Activated CD4-positive, alpha-beta T cell treated with anti-CD3 and anti-CD28 coated beads for 24 hours (primary cell): Measurements from ENCODE around the gene ANAPC5.
"Not testable (repeated sequence)": the region's sequence is repeated elsewhere in the genome, so short reads cannot be mapped to it uniquely, and the experiment has no call there.

Experiments used
- DNase-seq, 2 donors: peaks; one replicate each; pipeline ENCODE4 v3.0.0-alpha.2; 2020; ENCODE audit warnings: low read depth in 2 of 2

ANAPC5 gene

DNA sequence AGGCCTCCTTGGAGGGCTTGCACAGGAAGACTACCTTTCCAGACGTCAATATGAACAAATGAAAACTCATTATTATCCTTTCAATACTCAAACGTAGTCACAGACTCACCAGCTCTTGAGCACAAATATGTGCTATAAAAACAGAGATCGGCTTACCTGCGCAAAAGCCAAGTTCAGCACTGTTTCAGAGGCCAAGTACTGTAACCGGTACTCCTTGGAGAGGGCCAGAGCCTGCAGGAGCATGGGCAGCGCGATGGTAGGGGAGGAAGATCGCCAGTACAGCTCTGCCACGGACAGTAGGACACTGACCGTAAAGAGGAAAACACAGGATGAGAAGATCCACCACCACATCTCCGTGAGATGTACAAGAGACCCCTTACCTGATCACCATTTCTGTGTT lies 34.1 kb downstream of the ANAPC5 start:
- DNase-seq, result no peak

DNA sequence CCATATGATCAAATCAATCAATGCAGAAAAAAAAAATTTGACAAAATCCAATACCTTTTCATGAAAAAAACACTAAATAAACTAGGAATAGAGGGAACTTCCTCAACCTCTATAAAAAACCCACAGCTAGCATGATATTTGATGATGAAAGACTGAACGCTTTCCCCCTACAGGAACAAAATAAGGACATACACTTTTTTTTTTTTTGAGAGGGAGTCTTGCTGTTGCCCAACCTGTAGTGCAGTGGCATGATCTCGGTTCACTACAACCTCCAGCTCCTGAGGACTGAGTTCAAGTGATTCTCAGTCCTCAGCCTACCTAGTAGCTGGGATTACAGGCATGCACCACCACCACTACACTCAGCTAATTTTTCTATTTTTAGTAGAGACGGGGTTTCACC lies 37.8 kb downstream of the ANAPC5 start:
- DNase-seq, result no peak

DNA sequence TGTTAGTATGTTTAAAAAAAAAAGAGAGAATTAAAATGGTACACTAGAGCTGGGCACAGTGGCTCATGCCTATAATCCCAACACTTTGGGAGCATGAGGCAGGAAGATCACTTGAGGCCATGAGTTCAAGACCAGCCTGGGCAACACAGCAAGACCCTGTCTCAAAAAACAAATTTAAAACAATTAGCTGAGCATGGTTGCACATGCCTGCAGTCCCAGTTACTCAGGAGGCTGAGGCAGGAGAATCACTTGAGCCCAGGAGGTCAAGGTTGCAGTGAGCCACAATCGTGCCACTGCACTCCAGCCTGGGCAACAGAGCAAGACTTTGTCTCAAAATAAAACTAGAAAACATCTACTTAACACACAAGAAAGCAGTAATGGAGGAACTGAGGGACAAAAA lies 42.0 kb downstream of the ANAPC5 start:
- not testable (repeated sequence) for DNase-seq

DNA sequence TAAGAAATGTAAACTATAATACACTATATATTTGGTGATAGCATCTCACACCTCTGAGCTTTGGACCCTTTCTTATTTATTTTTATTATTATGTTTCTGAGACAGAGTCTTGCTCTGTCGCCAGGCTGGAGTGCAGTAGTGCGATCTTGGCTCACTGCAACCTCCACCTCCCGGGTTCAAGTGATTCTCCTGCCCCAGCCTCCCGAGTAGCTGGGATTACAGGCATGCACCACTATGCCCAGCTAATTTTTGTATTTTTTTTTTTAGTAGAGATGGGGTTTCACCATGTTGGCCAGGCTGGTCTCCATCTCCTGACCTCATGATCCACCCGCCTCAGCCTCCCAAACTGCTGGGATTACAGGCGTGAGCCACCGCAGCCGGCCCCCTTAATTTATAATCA lies 44.8 kb downstream of the ANAPC5 start:
- not testable (repeated sequence) for DNase-seq

DNA sequence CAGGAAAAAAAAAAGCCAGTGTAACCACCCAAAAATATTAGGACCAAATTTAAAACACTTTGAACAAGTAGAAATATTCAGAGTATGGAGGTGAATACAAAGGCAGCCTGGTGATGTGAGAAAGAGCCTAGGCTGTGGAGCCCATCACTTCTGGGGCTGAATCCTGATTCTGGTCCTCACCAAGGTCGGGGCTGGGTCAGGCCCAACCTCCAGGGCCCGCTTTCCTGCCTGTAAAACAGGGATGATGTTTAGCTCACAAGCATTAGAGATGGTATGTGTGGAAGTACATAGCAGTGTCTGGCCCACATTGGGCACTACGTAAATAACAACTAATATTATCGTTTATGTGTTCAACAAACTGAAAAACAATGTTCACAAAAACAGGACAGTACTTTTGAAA lies 47.9 kb downstream of the ANAPC5 start:
- no peak for DNase-seq

DNA sequence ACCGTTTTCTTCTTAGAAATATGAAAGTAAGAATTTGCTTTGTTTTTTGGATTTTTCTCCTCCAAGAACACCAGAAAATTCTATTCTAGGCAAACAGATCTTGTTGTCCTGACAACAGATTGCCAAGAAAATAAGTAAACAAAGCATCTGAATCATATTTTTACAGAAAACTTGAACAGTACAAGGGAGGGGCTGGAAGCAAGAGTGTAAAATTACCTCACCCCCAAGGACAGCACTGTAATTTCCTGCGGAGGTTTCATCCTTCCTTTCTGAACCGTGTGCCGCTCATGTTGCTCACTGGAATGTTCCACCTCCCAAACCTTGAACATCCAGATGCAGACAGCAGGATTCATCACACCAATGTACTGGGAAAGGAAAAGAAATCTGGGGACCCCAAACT lies 50.3 kb downstream of the ANAPC5 start:
- DNase-seq, result no peak

DNA sequence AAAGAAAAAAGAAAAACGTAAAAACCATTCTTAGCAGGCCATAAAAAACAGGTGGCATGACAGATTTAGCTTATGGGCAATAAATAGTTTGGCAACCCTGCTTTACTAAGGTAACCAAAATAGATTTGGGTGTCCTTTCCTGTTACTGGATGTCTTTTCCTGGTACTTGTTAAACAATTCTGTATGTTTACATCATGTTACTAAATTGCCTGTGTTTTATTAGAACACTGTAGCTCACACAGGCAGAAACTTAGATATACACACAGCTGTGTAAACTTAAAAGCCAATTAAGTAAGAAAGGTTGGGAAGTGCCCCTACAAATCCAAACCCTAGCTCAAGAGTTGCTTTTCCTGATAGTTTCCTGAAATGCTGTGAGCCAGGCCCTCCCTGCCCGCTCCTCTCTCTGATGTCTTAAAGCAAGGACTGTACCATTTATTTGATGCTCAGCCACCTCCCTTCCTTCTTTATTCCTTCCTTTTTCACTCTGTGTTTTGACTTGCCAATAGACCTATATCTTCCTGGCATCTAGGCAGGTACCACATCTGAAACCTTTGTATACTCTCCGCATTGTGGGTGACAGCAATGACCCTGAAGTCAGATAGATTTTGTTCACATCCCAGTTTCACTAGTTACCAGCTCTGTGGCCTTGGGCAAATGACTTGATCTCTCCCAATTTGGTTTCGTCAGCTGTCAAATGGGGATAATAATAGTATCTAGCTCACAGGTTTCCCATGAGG lies 52.0 kb downstream of the ANAPC5 start:
- DNase-seq, result no peak

DNA sequence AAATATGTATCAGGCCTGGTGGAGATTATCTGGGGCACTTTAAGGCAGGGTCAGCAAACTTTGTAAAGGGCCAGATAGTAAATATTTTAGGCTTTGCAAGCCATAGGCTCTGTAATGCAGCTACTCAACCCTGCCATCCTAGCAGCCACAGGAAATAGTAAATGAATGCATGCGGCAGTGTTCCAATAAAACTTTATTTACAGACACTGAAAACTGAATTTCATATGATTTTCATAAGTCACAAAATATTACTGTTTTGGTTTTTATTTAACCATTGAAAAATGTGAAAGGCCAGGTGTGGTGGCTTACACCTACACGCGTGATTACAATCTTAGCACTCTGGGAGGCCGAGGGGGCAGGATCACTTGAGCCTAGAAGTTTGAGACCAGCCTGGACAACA lies 52.5 kb downstream of the ANAPC5 start:
- DNase-seq, result no peak

DNA sequence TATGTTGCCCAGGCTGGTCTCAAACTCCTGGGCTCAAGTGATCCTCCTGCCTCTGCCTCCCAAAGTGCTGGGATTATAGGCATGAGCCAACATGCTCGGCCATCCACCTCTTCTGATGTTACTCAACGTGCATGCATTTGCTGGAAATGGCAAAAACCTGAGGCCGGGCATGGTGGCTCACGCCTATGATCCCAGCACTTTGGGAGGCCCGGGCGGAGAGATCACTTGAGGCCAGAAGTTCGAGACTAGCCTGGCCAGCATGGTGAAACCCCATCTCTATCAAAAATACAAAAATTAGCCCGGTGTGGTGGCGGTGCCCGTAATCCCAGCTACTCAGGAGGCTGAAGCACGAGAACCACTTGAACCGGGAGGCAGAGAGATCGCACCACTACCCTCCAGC lies 53.8 kb downstream of the ANAPC5 start:
- not testable (repeated sequence) for DNase-seq

DNA sequence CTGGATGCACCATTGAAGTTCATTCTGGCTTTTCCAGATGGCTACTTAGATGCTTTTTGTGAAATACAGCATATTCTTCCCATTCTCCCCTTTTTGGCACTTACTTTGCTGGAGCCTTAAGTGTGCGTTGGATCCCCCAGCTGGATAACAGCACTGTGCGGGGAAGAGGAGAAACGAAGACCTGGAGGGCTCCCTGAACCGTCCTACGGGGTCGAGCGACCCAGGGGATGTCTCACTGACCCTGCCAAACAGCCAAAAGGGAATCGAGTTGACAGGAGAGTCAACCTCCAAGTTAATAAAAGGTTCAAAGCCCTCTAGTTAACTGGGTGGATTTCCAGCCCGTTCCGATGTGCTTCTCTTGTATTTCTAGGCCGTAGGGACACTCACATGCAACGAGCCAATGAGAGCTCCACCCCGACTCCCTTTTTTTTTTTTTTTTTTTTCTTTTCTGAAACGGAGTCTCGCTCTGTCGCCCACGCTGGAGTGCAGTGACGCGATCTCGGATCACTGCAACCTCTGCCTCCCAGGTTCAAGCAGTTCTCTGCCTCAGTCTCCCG lies 54.7 kb downstream of the ANAPC5 start:
- peak; percentile 39 to 63 for DNase-seq

DNA sequence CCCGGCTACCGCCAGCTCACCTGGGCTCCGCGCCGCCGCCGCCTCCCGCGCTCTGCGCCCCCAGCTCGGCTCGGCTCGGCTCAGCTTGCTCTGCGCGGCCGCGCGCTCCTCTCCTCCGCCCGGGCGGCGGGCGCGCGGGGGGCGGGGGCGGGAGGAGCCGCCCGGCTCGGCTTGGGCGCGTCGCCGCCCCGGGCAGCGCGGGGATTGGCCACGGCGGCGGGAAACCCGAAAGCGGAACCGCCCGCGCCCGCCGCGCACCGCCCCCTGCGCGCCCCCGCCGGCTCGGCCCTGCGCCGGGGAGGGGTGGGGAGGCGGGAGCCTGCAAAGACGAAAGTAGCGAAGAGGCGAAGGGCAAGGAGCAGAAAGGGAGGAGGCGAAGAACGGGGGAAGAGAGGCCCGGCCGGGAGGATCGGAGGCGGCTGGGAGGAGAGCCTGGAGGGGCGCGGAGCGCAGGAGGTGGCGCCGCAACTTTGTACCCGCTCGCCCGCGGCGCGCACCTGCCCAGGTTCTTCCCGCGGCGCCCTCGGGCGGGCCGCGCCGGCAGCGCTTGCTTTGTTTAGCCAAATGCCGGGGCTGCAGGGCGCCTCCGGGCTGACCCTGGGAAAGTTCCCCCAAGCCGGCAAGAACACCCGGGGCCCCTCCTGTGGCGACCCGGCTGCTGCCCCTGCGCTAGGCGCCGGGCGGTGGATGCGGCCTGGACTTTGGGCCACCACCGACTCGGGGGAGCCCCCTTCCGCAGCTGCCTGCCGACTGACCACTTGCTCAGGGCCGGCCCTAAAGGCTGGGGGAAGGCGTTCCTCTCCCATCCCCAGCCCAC lies 55.4 kb downstream of the ANAPC5 start, which contains the start of gene CAMKK2:
TSS of gene CAMKK2 (minus strand) at position 92 of the 817 bp plus-strand sequence. CDS start 22,183 bp downstream, outside the sequence.
- peak; percentile 76 to 79 for DNase-seq

DNA sequence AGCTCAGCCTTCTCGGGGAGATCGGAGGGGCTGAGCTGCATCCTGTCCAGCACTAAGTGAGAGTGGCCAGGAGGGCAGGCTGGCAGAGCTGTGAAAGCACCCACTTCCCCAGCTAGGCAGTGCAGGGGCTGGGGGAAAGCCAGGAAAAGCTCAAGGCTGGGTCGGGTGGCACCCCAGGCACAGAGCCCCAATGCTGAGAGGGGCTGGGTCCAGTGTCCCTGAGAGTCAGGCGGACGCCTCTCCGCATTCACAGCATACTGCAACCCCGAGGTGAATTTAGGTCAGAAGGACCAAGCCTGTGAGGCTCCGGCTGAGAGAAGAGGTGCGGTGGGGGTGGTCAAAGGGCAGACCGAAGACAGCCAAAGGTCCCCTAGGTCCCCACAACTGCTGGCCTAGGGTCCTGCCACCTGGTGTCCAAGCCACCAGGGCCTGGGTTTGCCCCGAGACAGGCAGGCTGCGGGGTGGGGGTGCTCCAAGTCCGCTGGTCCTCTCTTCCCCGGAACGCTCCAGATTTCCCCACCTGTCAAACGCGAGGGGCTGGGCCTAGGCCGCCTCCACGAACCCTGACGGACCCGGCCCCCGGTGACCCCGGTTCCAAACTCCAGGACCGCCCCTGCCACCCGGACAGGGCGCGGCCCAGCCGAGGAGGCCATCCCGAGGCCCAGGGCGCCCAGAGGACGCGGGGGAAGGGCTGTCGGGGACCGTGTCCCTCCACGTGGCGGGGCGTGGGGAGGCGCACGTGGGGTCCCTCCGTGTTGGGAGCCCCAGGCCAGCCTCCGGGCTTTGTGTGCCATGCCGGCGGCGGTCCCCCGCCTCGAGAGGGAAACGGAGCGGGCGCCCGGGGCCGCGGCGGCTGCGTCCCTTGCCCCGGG lies 56.2 kb downstream of the ANAPC5 start:
- DNase-seq, result no peak

DNA sequence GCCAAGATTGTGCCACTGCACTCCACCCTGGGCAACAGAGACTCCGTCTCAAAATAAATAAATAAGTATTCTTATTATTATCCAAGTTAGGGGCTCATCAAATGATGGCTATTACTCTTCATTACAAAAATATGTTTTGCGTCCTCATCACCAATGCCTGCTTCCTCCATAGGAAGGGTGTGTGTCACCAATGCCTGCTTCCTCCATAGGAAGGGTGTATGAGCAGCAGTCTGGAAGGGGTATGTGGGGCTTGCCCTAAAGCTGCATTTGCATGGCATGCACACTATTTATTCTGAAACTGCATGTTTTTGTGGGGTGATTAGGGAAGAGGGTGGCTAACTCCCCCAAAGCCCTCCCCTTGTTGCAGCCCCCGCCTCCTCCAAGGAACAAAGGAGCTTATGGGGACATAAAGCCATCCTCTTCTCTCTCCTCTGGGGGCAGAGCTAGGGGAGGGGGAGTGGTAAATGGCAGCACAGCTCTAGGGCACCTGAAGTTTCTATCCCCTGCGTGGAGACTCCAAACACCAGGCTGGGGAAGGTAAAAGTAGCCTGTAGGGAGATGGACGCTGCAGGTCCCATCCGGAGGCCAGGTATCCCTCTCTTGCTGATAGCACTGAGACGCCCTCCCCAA lies 57.0 kb downstream of the ANAPC5 start:
- no peak for DNase-seq

DNA sequence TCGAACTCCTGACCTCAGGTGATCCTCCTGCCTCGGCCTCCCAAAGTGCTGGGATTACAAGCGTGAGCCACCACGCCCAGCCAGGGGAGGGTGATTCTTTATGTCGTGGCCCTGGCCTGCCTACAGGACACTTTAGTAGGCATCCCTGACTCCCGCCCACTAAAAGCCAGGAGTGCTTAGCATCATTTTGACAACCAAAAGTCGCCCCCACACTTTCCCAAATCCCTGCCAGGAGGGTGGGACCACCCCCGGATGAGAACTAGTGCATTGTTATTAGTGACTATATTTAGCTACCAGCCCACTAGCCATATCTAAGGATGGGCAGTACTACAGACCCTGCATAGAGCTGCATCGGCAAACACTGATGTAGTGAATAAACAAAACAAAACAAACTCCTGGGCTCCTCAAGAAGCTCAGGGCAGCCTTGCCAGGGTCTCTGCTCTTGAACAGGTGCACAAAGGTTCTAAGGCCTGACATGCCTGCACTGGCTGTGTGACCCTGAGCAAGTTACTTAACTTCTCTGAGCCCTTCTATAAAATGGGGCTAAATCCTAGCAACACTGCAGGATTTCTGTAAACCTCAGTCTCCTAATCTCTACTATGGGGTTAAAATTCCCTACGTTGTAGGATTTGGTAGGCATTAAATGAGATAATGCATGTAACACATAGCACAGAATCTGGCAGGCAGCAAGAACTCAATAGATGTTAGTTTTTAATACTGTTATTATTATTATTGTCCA lies 57.9 kb downstream of the ANAPC5 start:
- DNase-seq, result no peak

DNA sequence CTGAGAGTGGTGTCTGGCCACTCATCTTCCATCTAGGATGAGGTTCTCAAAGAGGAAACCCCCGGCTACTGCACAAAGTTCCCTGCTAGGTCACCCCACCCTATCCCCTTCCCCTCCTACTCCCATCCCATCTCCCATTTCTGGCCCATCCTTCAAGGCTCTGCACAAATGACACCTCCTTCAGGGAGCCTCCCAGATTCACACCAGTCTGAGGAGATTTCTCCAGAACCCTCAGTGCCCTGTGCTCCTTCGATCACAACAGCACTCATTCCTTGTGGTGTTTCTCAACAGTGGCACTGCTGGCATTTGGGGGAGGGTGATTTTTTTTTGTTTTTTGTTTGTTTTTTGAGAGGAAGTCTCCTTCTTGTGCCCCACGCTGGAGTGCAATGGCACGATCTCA lies 58.6 kb downstream of the ANAPC5 start:
- DNase-seq, result no peak

DNA sequence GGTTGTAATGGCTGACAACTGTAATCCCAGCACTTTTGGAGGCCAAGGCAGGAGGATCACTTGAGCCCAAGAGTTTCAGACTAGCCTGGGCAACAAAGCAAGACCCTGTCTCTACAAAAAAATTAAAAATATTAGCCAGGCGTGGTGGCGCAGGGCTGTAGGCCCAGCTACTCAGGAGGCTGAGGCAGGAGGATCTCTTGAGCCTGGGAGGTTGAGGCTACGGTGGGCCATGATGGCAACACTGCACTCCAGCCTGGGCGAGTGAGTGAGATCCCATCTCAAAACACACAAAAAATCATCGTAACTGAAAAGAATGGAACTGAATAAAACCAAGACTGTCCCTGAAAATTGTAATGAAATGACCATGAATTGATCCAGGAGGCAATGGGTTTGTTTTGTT lies 61.8 kb downstream of the ANAPC5 start:
- no peak for DNase-seq

DNA sequence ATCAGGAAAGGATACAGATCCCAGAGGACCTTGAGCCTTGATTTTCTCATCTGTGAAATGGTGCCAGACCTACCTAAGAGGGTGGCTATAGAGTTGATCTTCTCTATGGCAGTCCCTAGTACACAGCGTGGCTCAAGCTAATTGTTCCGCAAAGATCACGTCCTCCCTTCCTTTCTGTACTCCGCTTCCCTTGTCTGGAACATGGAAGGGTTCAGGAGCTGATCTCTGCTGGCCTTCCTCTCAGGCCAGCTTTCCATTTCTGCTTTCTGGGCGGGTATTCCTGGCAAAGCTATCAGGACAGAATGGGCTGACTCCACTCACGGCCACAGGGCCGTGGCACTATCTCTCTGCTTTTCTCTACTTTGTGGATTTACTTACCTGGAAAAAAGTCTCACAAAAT lies 62.2 kb downstream of the ANAPC5 start:
- DNase-seq, result no peak

DNA sequence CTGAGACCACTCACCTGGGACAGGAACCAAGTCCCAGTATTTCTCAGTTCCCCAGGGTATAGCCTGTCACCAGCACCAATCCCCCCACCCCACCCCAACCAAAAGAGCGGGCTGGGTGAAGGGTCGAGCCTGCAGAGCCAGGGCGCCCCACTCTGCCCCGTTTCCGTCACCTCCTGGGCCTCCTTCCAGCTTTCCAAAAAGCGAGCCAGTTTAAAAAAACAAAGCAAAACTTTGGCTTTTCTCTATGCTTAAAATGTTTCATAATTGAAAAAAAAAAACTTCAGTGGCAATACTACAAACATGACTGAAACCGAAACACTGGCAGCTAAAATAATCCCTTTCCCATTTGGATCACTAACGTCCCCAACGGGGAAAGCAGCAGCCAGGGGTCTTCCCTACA lies 63.2 kb downstream of the ANAPC5 start:
- no peak for DNase-seq

DNA sequence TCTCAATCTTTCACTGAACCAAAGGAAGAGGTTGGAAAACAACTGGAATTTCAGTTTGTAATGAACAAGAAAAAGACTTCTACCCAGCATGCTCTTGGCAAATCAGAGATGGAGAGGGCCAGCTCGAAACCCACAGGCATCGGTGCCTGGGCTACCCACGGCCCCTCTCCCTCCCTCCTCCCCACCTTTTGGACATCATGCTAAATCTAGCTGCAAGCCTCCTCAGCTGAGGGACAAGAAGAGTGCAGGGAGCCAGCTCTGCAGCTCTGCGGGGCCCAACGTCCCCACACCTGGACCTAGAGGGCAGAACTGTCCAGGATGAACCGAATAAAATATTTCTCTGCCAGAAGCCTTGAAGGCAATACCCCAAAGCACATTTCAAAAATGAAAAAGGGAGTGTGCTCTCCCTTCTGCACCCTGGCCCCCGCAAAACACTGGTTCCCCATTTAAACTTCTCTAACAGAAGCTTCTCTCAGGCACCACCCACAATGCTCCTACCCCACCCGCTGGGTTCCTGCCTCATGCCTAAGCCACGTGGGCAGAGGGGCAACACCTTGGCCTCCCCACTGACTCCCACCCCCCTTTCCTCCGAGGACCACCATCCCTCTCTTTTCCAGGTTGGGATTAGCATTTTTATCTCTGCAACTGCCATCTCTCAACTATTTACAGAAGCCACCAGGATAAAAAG lies 63.9 kb downstream of the ANAPC5 start:
- DNase-seq, result no peak
